SK-N-SH (cell line): ENCODE data around the gene ANKMY1.

ENCODE experiments used
- RXRA ChIP-seq: IDR thresholded peaks from 2 replicates; pipeline ENCODE4 v1.4.0; 2012; ENCODE audit warnings: low read depth, mild to moderate bottlenecking, borderline replicate concordance
- TAF1 ChIP-seq: IDR thresholded peaks from 2 replicates; pipeline ENCODE4 v1.6.1; 2012; ENCODE audit warnings: low read depth, mild to moderate bottlenecking, low read length, moderate library complexity, borderline replicate concordance

DNA sequence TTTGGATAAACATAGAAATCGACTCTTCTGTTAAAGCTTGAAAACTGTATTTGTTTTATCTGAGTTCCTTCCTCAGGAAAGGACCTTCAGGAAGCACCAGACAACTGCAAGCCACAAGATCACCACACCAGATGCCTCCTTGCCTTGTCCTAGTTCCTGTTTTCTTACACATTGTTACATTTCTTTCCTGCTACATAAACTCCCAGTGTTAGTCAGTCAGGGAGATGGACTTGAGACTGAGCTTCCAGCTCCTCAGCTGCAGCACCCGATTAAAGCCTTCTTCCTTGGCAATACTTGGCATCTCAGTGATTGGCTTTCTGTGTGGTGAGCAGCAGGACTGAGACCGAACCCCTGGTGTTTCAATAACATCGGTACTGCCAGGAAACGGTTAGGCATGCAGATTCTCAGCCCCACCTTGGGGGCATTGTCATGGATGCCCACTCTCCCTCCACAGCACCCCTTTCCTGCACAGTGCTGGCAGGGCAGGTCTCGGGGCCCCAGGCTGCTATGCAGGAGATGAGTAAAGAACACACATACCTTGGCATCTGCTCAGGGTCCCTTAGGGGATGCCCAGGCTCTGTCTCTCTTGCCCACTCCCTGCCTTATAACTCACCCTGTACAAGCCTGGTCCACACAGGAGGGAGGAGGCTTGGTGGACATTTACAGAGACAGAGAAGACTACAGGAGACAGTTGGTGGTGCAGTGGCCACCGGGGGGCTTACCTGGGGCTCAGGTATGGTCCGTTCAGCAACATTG, 32.6 kb downstream of the ANKMY1 start:
- no peak for TF ChIP-seq TAF1
- no peak for TF ChIP-seq RXRA
